ENCODE measurements around the gene SEPTIN6.

- TF ChIP-seq CTCF (IDR thresholded peaks at IDR 0.05; ENCODE audit: low read depth, low read length) (no peak), EZH2phosphoT487 (IDR thresholded peaks at IDR 0.05; ENCODE audit: low read depth) (no peak)
Measured at GRCh38 chrX:119735467-119735866, 42.5 kb upstream of the SEPTIN6 start.

Measured in OCI-LY3 (cell line).